Measurements from ENCODE around the gene SFXN5.
A peak's percentile ranks its signal among the peaks of the same experiment; 100 is the strongest.

SFXN5 gene

DNA sequence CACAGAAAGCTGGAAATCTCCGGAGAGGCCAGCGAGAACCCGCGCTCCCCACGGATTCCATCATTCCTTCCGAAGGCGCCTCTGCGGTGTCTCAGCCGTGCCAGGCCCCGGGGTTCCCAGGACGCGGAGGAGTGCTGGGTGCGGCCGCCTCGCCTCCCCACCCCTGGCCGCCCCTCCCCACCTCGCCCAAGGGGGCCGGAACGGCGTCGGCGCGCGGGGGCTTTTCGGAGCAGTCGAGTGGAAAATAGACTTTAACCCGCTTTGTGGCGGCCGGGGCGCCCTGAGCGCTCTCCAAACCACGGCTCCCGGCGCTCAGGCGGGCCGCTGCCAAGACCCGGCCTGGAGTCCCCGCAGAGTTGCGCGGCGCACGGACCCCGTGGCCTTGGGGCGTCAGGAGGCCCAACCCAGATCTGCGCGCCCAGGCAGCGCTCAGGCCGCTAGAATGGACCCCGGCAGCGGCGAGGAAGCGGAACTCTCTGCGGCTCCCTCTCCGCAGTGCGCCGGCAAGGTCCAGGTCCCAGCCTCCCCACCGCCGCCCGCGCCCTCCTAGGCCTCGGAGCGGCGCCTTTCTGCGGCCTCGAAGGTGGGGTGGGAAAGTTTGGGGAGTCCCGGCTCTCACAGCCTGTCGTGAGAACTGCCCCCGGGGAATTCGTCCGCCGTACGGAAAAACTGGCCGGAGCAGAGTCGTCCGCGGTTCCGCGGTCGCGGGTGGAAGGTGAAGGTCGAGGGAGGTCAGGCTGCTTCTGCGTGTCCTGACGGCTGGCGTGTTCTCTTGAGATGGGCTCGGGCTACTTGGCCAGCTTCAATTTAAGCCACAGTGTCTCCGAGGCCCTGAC, 155.4 kb downstream of the SFXN5 start (continued):
- TF ChIP-seq TCF7L2 (IDR thresholded peaks at IDR 0.05; ENCODE audit: borderline replicate concordance, low read depth, low read length) = no peak
- no peak for TF ChIP-seq ZNF350 (tag by site-specific recombination; IDR thresholded peaks at IDR 0.05)
- TF ChIP-seq, protein P1, sequence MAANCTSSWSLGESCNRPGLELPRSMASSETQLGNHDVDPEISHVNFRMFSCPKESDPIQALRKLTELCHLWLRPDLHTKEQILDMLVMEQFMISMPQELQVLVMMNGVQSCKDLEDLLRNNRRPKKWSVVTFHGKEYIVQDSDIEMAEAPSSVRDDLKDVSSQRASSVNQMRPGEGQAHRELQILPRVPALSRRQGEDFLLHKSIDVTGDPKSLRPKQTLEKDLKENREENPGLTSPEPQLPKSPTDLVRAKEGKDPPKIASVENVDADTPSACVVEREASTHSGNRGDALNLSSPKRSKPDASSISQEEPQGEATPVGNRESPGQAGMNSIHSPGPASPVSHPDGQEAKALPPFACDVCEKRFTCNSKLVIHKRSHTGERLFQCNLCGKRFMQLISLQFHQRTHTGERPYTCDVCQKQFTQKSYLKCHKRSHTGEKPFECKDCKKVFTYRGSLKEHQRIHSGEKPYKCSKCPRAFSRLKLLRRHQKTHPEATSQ (tag by site-specific recombination; IDR thresholded peaks at IDR 0.05) = 0 out of 2 replicates have a peak, but pooled peaks have one; percentile 13
- no peak for TF ChIP-seq ZFP41 (tag by site-specific recombination; IDR thresholded peaks at IDR 0.05; ENCODE audit: borderline replicate concordance)
- peak; percentile 60 for TF ChIP-seq SP2 (tag by site-specific recombination; IDR thresholded peaks at IDR 0.05)
- TF ChIP-seq, protein P2, sequence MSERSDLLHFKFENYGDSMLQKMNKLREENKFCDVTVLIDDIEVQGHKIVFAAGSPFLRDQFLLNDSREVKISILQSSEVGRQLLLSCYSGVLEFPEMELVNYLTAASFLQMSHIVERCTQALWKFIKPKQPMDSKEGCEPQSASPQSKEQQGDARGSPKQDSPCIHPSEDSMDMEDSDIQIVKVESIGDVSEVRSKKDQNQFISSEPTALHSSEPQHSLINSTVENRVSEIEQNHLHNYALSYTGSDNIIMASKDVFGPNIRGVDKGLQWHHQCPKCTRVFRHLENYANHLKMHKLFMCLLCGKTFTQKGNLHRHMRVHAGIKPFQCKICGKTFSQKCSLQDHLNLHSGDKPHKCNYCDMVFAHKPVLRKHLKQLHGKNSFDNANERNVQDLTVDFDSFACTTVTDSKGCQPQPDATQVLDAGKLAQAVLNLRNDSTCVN (tag by site-specific recombination; optimal IDR thresholded peaks at IDR 0.05) = peak; percentile 71
- TF ChIP-seq OSR2 (tag by site-specific recombination; IDR thresholded peaks at IDR 0.05) = 0 out of 2 replicates have a peak, but pooled peaks have one; percentile 27
- TF ChIP-seq ZFHX2 (tag by site-specific recombination; conservative IDR thresholded peaks at IDR 0.05) = peak; percentile 48; the same call in 1 of the 2 replicates
- peak; percentile 65 for TF ChIP-seq ZNF366 (tag by site-specific recombination; conservative IDR thresholded peaks at IDR 0.05)
- TF ChIP-seq ZNF112 (tag by site-specific recombination; IDR thresholded peaks at IDR 0.05) = no peak
- no peak for TF ChIP-seq ZNF610 (tag by site-specific recombination; IDR thresholded peaks at IDR 0.05; ENCODE audit: borderline replicate concordance)
- TF ChIP-seq, protein P3, sequence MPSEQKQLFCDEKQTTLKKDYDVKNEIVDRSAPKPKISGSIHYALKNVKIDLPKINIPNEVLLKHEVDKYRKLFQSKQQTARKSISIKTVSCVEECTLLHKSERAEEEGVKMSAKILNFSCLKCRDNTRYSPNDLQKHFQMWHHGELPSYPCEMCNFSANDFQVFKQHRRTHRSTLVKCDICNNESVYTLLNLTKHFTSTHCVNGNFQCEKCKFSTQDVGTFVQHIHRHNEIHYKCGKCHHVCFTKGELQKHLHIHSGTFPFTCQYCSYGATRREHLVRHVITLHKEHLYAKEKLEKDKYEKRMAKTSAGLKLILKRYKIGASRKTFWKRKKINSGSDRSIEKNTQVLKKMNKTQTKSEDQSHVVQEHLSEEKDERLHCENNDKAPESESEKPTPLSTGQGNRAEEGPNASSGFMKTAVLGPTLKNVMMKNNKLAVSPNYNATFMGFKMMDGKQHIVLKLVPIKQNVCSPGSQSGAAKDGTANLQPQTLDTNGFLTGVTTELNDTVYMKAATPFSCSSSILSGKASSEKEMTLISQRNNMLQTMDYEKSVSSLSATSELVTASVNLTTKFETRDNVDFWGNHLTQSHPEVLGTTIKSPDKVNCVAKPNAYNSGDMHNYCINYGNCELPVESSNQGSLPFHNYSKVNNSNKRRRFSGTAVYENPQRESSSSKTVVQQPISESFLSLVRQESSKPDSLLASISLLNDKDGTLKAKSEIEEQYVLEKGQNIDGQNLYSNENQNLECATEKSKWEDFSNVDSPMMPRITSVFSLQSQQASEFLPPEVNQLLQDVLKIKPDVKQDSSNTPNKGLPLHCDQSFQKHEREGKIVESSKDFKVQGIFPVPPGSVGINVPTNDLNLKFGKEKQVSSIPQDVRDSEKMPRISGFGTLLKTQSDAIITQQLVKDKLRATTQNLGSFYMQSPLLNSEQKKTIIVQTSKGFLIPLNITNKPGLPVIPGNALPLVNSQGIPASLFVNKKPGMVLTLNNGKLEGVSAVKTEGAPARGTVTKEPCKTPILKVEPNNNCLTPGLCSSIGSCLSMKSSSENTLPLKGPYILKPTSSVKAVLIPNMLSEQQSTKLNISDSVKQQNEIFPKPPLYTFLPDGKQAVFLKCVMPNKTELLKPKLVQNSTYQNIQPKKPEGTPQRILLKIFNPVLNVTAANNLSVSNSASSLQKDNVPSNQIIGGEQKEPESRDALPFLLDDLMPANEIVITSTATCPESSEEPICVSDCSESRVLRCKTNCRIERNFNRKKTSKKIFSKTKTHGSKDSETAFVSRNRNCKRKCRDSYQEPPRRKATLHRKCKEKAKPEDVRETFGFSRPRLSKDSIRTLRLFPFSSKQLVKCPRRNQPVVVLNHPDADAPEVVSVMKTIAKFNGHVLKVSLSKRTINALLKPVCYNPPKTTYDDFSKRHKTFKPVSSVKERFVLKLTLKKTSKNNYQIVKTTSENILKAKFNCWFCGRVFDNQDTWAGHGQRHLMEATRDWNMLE (tag by site-specific recombination; conservative IDR thresholded peaks at IDR 0.05; ENCODE audit: low read depth) = no peak
- TF ChIP-seq ZNF335 (tag by site-specific recombination; conservative IDR thresholded peaks at IDR 0.05) = peak; percentile 78
- TF ChIP-seq, protein P4, sequence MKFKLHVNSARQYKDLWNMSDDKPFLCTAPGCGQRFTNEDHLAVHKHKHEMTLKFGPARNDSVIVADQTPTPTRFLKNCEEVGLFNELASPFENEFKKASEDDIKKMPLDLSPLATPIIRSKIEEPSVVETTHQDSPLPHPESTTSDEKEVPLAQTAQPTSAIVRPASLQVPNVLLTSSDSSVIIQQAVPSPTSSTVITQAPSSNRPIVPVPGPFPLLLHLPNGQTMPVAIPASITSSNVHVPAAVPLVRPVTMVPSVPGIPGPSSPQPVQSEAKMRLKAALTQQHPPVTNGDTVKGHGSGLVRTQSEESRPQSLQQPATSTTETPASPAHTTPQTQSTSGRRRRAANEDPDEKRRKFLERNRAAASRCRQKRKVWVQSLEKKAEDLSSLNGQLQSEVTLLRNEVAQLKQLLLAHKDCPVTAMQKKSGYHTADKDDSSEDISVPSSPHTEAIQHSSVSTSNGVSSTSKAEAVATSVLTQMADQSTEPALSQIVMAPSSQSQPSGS (tag by site-specific recombination; IDR thresholded peaks at IDR 0.05; ENCODE audit: low read depth) = no peak
- TF ChIP-seq ZBTB20 (tag by site-specific recombination; IDR thresholded peaks at IDR 0.05) = peak; percentile 84
- TF ChIP-seq ZNF555 (tag by site-specific recombination; conservative IDR thresholded peaks at IDR 0.05) = no peak
- TF ChIP-seq ZBTB17 (tag by site-specific recombination; IDR thresholded peaks at IDR 0.05) = peak; percentile 59; the same call in 1 of the 2 replicates
- TF ChIP-seq, protein P5, sequence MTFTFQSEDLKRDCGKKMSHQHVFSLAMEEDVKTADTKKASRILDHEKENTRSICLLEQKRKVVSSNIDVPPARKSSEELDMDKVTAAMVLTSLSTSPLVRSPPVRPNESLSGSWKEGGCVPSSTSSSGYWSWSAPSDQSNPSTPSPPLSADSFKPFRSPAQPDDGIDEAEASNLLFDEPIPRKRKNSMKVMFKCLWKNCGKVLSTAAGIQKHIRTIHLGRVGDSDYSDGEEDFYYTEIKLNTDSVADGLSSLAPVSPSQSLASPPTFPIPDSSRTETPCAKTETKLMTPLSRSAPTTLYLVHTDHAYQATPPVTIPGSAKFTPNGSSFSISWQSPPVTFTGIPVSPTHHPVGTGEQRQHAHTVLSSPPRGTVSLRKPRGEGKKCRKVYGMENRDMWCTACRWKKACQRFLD (tag by site-specific recombination; IDR thresholded peaks at IDR 0.05) = no peak
- TF ChIP-seq ZFP37 (tag by site-specific recombination; IDR thresholded peaks at IDR 0.05) = no peak
- TF ChIP-seq ZNF76 (tag by site-specific recombination; IDR thresholded peaks at IDR 0.05; ENCODE audit: borderline replicate concordance, low read depth) = peak; percentile 49; the same call in 1 of the 2 replicates
- 0 out of 2 replicates have a peak, but pooled peaks have one; percentile 30 for TF ChIP-seq ZNF423 (tag by site-specific recombination; IDR thresholded peaks at IDR 0.05)
- peak; percentile 83 for TF ChIP-seq KLF1 (tag by site-specific recombination; IDR thresholded peaks at IDR 0.05)
- TF ChIP-seq, protein P6, sequence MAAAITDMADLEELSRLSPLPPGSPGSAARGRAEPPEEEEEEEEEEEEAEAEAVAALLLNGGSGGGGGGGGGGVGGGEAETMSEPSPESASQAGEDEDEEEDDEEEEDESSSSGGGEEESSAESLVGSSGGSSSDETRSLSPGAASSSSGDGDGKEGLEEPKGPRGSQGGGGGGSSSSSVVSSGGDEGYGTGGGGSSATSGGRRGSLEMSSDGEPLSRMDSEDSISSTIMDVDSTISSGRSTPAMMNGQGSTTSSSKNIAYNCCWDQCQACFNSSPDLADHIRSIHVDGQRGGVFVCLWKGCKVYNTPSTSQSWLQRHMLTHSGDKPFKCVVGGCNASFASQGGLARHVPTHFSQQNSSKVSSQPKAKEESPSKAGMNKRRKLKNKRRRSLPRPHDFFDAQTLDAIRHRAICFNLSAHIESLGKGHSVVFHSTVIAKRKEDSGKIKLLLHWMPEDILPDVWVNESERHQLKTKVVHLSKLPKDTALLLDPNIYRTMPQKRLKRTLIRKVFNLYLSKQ (tag by site-specific recombination; IDR thresholded peaks at IDR 0.05; ENCODE audit: borderline replicate concordance) = no peak
- peak; percentile 66 for TF ChIP-seq ZBTB8A (tag by site-specific recombination; IDR thresholded peaks at IDR 0.05)
- no peak for TF ChIP-seq ZNF16 (tag by site-specific recombination; IDR thresholded peaks at IDR 0.05; ENCODE audit: low read depth)
- TF ChIP-seq ZNF529 (tag by site-specific recombination; IDR thresholded peaks at IDR 0.05; ENCODE audit: insufficient replicate concordance) = no peak
- TF ChIP-seq OVOL3 (tag by site-specific recombination; IDR thresholded peaks at IDR 0.05) = no peak

All from HEK293 (cell line).